ENCODE measurements around the gene COL6A3.

The COL6A3 gene

GRCh38 chr2:237374284-237375060 lies 39.5 kb downstream of the COL6A3 start:
- Histone ChIP-seq H3K9me3 (ENCODE audit: control extremely low read depth in 1 of 5, control insufficient read depth in 4 of 5, insufficient read depth in 2 of 5, low read depth in 1 of 5, low read length in 4 of 5) (peaks cover 0 to 10% (median 3%) of the 10 kb centered on the region in 5 experiments), H3K4me3 (ENCODE audit: control insufficient read depth in 1 of 7, extremely low read depth in 1 of 7, insufficient read depth in 4 of 7, low read depth in 2 of 7, low read length in 6 of 7) (no peak overlapping the region), H3K27ac (ENCODE audit: insufficient read depth in 1 of 2, low read depth in 1 of 2, low read length in 2 of 2, poor library complexity in 1 of 2, severe bottlenecking in 2 of 2) (no peak overlapping the region), H3K4me1 (ENCODE audit: control extremely low read depth in 1 of 4, control insufficient read depth in 4 of 4, insufficient read depth in 4 of 4, low read length in 3 of 4) (no peaks in the 10 kb centered on the region), H3K27me3 (replicated peaks in 2 of 5; ENCODE audit: control insufficient read depth in 4 of 5, insufficient read depth in 5 of 5, low read length in 4 of 5) (peaks cover 0 to 5% (median 0%) of the 10 kb centered on the region in 5 experiments), H3K36me3 (ENCODE audit: control insufficient read depth in 4 of 4, insufficient read depth in 4 of 4, low read length in 3 of 4) (no peaks in the 10 kb centered on the region)
- DNase-seq: no peak
- POLR2A ChIA-PET: interaction anchor here (0.6 kb wide), 1 partner anchor 173 kb away, joined by 3 read pairs; no protein-coding TSS in a partner anchor
- 92% methylated on average over 35 of the region's 35 CpGs for WGBS (ENCODE audit: insufficient coverage)
- CTCF ChIA-PET: no interaction called here

GRCh38 chr2:237371856-237372255 lies 42.1 kb downstream of the COL6A3 start:
- ChIA-PET CTCF (no interaction called here), POLR2A (no interaction called here)
- 95% methylated on average over 24 of the region's 24 CpGs for WGBS (ENCODE audit: insufficient coverage)
- no peak overlapping the region for H3K27ac ChIP-seq (ENCODE audit: insufficient read depth in 1 of 2, low read depth in 1 of 2, low read length in 2 of 2, poor library complexity in 1 of 2, severe bottlenecking in 2 of 2)
- H3K27me3 ChIP-seq (replicated peaks in 2 of 5; ENCODE audit: control insufficient read depth in 4 of 5, insufficient read depth in 5 of 5, low read length in 4 of 5): peaks cover 0 to 4% (median 0%) of the 10 kb centered on the region in 5 experiments
- no peaks in the 10 kb centered on the region for H3K36me3 ChIP-seq (ENCODE audit: control insufficient read depth in 4 of 4, insufficient read depth in 4 of 4, low read length in 3 of 4)
- DNase-seq: no peak
- H3K4me1 ChIP-seq (ENCODE audit: control extremely low read depth in 1 of 4, control insufficient read depth in 4 of 4, insufficient read depth in 4 of 4, low read length in 3 of 4): no peaks in the 10 kb centered on the region
- H3K4me3 ChIP-seq (ENCODE audit: control insufficient read depth in 1 of 7, extremely low read depth in 1 of 7, insufficient read depth in 4 of 7, low read depth in 2 of 7, low read length in 6 of 7): no peak overlapping the region
- no peaks in the 10 kb centered on the region for H3K9me3 ChIP-seq (ENCODE audit: control extremely low read depth in 1 of 5, control insufficient read depth in 4 of 5, insufficient read depth in 2 of 5, low read depth in 1 of 5, low read length in 4 of 5)

- no peak overlapping the region for H3K27ac ChIP-seq (ENCODE audit: insufficient read depth in 1 of 2, low read depth in 1 of 2, low read length in 2 of 2, poor library complexity in 1 of 2, severe bottlenecking in 2 of 2)
- no peak for DNase-seq
- WGBS (ENCODE audit: insufficient coverage): 97% methylated on average over 18 of the region's 19 CpGs
- CTCF ChIA-PET: no interaction called here
- H3K4me3 ChIP-seq (ENCODE audit: control insufficient read depth in 1 of 7, extremely low read depth in 1 of 7, insufficient read depth in 4 of 7, low read depth in 2 of 7, low read length in 6 of 7): no peak overlapping the region
- peaks cover 0 to 2% (median 0%) of the 10 kb centered on the region in 5 experiments for H3K27me3 ChIP-seq (replicated peaks in 2 of 5; ENCODE audit: control insufficient read depth in 4 of 5, insufficient read depth in 5 of 5, low read length in 4 of 5)
- no peaks in the 10 kb centered on the region for H3K4me1 ChIP-seq (ENCODE audit: control extremely low read depth in 1 of 4, control insufficient read depth in 4 of 4, insufficient read depth in 4 of 4, low read length in 3 of 4)
- POLR2A ChIA-PET: no interaction called here
- H3K36me3 ChIP-seq (ENCODE audit: control insufficient read depth in 4 of 4, insufficient read depth in 4 of 4, low read length in 3 of 4): no peaks in the 10 kb centered on the region
- H3K9me3 ChIP-seq (ENCODE audit: control extremely low read depth in 1 of 5, control insufficient read depth in 4 of 5, insufficient read depth in 2 of 5, low read depth in 1 of 5, low read length in 4 of 5): no peaks in the 10 kb centered on the region
Observed at GRCh38 chr2:237365671-237366070, 48.3 kb downstream of the COL6A3 start.

GRCh38 chr2:237364655-237365054 lies 49.3 kb downstream of the COL6A3 start:
- ChIA-PET CTCF (no interaction called here), POLR2A (no interaction called here)
- no peaks in the 10 kb centered on the region for H3K4me1 ChIP-seq (ENCODE audit: control extremely low read depth in 1 of 4, control insufficient read depth in 4 of 4, insufficient read depth in 4 of 4, low read length in 3 of 4)
- 100% methylated on average over 3 of the region's 7 CpGs for WGBS (ENCODE audit: insufficient coverage)
- no peak for DNase-seq
- no peaks in the 10 kb centered on the region for H3K36me3 ChIP-seq (ENCODE audit: control insufficient read depth in 4 of 4, insufficient read depth in 4 of 4, low read length in 3 of 4)
- no peaks in the 10 kb centered on the region for H3K9me3 ChIP-seq (ENCODE audit: control extremely low read depth in 1 of 5, control insufficient read depth in 4 of 5, insufficient read depth in 2 of 5, low read depth in 1 of 5, low read length in 4 of 5)
- no peak overlapping the region for H3K4me3 ChIP-seq (ENCODE audit: control insufficient read depth in 1 of 7, extremely low read depth in 1 of 7, insufficient read depth in 4 of 7, low read depth in 2 of 7, low read length in 6 of 7)
- no peak overlapping the region for H3K27ac ChIP-seq (ENCODE audit: insufficient read depth in 1 of 2, low read depth in 1 of 2, low read length in 2 of 2, poor library complexity in 1 of 2, severe bottlenecking in 2 of 2)
- H3K27me3 ChIP-seq (replicated peaks in 2 of 5; ENCODE audit: control insufficient read depth in 4 of 5, insufficient read depth in 5 of 5, low read length in 4 of 5): peaks cover 0 to 2% (median 0%) of the 10 kb centered on the region in 5 experiments

GRCh38 chr2:237361194-237362004 lies 52.6 kb downstream of the COL6A3 start:
- ChIA-PET CTCF (interaction anchor here (0.6 kb wide), 1 partner anchor 880 kb away, joined by 3 read pairs; no protein-coding TSS in a partner anchor), POLR2A (no interaction called here)
- WGBS (ENCODE audit: insufficient coverage): 95% methylated on average over 21 of the region's 22 CpGs
- no peak overlapping the region for H3K4me3 ChIP-seq (ENCODE audit: control insufficient read depth in 1 of 7, extremely low read depth in 1 of 7, insufficient read depth in 4 of 7, low read depth in 2 of 7, low read length in 6 of 7)
- peaks cover 0 to 14% (median 7%) of the 10 kb centered on the region in 5 experiments for H3K27me3 ChIP-seq (replicated peaks in 2 of 5; ENCODE audit: control insufficient read depth in 4 of 5, insufficient read depth in 5 of 5, low read length in 4 of 5)
- no peaks in the 10 kb centered on the region for H3K4me1 ChIP-seq (ENCODE audit: control extremely low read depth in 1 of 4, control insufficient read depth in 4 of 4, insufficient read depth in 4 of 4, low read length in 3 of 4)
- no peak overlapping the region for H3K27ac ChIP-seq (ENCODE audit: insufficient read depth in 1 of 2, low read depth in 1 of 2, low read length in 2 of 2, poor library complexity in 1 of 2, severe bottlenecking in 2 of 2)
- no peaks in the 10 kb centered on the region for H3K36me3 ChIP-seq (ENCODE audit: control insufficient read depth in 4 of 4, insufficient read depth in 4 of 4, low read length in 3 of 4)
- DNase-seq: no peak
- H3K9me3 ChIP-seq (ENCODE audit: control extremely low read depth in 1 of 5, control insufficient read depth in 4 of 5, insufficient read depth in 2 of 5, low read depth in 1 of 5, low read length in 4 of 5): no peaks in the 10 kb centered on the region

- no peak overlapping the region for H3K27ac ChIP-seq (ENCODE audit: insufficient read depth in 1 of 2, low read depth in 1 of 2, low read length in 2 of 2, poor library complexity in 1 of 2, severe bottlenecking in 2 of 2)
- CTCF ChIA-PET: no interaction called here
Observed at GRCh38 chr2:237359894-237360780, 53.8 kb downstream of the COL6A3 start.

More at GRCh38 chr2:237359894-237360780, 53.8 kb downstream of the COL6A3 start:
- no peaks in the 10 kb centered on the region for H3K4me1 ChIP-seq (ENCODE audit: control extremely low read depth in 1 of 4, control insufficient read depth in 4 of 4, insufficient read depth in 4 of 4, low read length in 3 of 4)
- POLR2A ChIA-PET: no interaction called here
- no peak for DNase-seq
- H3K36me3 ChIP-seq (ENCODE audit: control insufficient read depth in 4 of 4, insufficient read depth in 4 of 4, low read length in 3 of 4): no peaks in the 10 kb centered on the region
- H3K27me3 ChIP-seq (replicated peaks in 2 of 5; ENCODE audit: control insufficient read depth in 4 of 5, insufficient read depth in 5 of 5, low read length in 4 of 5): peaks cover 0 to 18% (median 12%) of the 10 kb centered on the region in 5 experiments
- 92% methylated on average over 20 of the region's 23 CpGs for WGBS (ENCODE audit: insufficient coverage)
- H3K9me3 ChIP-seq (ENCODE audit: control extremely low read depth in 1 of 5, control insufficient read depth in 4 of 5, insufficient read depth in 2 of 5, low read depth in 1 of 5, low read length in 4 of 5): no peaks in the 10 kb centered on the region
- H3K4me3 ChIP-seq (ENCODE audit: control insufficient read depth in 1 of 7, extremely low read depth in 1 of 7, insufficient read depth in 4 of 7, low read depth in 2 of 7, low read length in 6 of 7): no peak overlapping the region
